Transverse colon (tissue), 4 donors: ENCODE results near the gene PHETA1. TPM values are rescaled to one million over a fixed set of nuclear protein-coding genes. Genes with fewer than 3 reads are reported as not detected.

Experiments
- DNase-seq: peaks from one replicate; pipeline ENCODE4 v3.0.0-alpha.2; 2019
- H3K27ac ChIP-seq, 4 donors: fragments of 200-600 bp; sonication (generic); 2 replicates each; pipeline ENCODE4 v1.5.1; 2016 to 2018; ENCODE audit warnings: inconsistent platforms in 4 of 4
- H3K27me3 ChIP-seq: fragments of 200-600 bp; sonication (generic); 2 replicates; pipeline ENCODE4 v1.5.1; 2017; ENCODE audit warnings: inconsistent platforms
- H3K36me3 ChIP-seq, 4 donors: fragments of 200-600 bp; sonication (generic); 2 replicates each; pipeline ENCODE4 v1.5.1; 2017 to 2019; ENCODE audit warnings: inconsistent platforms in 4 of 4
- H3K4me1 ChIP-seq, 4 donors: fragments of 200-600 bp; sonication (generic); 2 replicates each; pipeline ENCODE4 v1.5.1; 2017 to 2020; ENCODE audit warnings: inconsistent platforms in 4 of 4
- H3K4me3 ChIP-seq, 4 donors: fragments of 200-600 bp; sonication (generic); 1 replicate in 1 of 4; 2 replicates in 3 of 4; pipeline versions ENCODE4 v1.5.1 to v1.6.1; 2017 to 2019; ENCODE audit warnings: inconsistent platforms in 4 of 4
- H3K9me3 ChIP-seq, 2 donors: fragments of 200-600 bp; sonication (generic); 2 replicates each; pipeline ENCODE4 v1.5.1; 2017 to 2019; ENCODE audit warnings: inconsistent platforms in 2 of 2
- CTCF ChIP-seq, 5 experiments: fragments of 200-600 bp in 3 of 5; fragments of 450-650 bp in 2 of 5; sonication (generic) in 3 of 5; IDR thresholded peaks; 1 replicate in 2 of 5; 2 replicates in 3 of 5; pipeline ENCODE4 v1.5.1; 2016 to 2017; ENCODE audit warnings: antibody characterized with exemption in 5 of 5, inconsistent platforms in 3 of 5, mild to moderate bottlenecking in 2 of 5, moderate library complexity in 1 of 5
- EP300 ChIP-seq: sonication (generic); formaldehyde crosslinking; IDR thresholded peaks from one replicate; pipeline ENCODE4 v1.6.1; 2017; ENCODE audit warnings: antibody characterized with exemption, low read depth
- POLR2A ChIP-seq: fragments of 450-650 bp; IDR thresholded peaks from one replicate; pipeline ENCODE4 v1.6.1; 2016; ENCODE audit warnings: antibody characterized with exemption, mild to moderate bottlenecking, moderate library complexity
- POLR2AphosphoS5 ChIP-seq, 3 donors: sonication (generic); formaldehyde crosslinking; IDR thresholded peaks; one replicate each; pipeline ENCODE4 v1.6.1; 2016; ENCODE audit warnings: antibody characterized with exemption in 3 of 3
- WGBS, 2 donors: methylation state at CpG; one replicate each; pipeline ENCODE4 v1.1.5; 2018; ENCODE audit warnings: low coverage in 1 of 2; 5-methylcytosine and 5-hydroxymethylcytosine counted together
- in situ Hi-C, 4 donors: fragments of 200-750 bp; cut with MboI; loops; one replicate each; pipeline versions ENCODE4 v1.15.0 to v1.15.1; 2017; ENCODE audit warnings: low sequenced_read_pairs in 3 of 4, low pct_ligation_motif_present in 1 of 4, low pct_unique_long_range_greater_than_20kb in 1 of 4
- intact Hi-C: fragments of 100-400 bp; cut with DNase I; formaldehyde crosslinking; loops from one replicate; pipeline ENCODE4 v1.15.1; 2023; ENCODE audit warnings: low total_unique reads
- total RNA-seq, 4 donors: library from RNA; depleted of rRNA; stranded (reverse); fragments of >200 nt; gene quantifications; one replicate each; pipeline ENCODE4 v1.1.0, GENCODE V29; 2016

The PHETA1 gene
- total RNA-seq, 4 donors from 2014 or later: 22.4 to 34.8 (median 28.1) TPM

GRCh38 chr12:111316671-111317070, 52.2 kb downstream of the PHETA1 start:
- Histone ChIP-seq H3K9me3 (no peaks in the 10 kb centered on the region), H3K27me3 (peaks cover 5% of the 10 kb centered on the region), H3K36me3 (no peaks in the 10 kb centered on the region), H3K4me1 (peaks cover 0 to 3% (median 0%) of the 10 kb centered on the region in 4 donors), H3K4me3 (no peak overlapping the region), H3K27ac (no peak overlapping the region)
- intact Hi-C loops (no loop called here), in situ Hi-C loops (loop anchor here (10.0 to 25.0 kb wide), 4 partner anchors 279 to 379 kb away; partner anchors contain the start of gene CUX2 (in 2 of the 4))
- no peak for DNase-seq
- TF ChIP-seq CTCF (IDR thresholded peaks at IDR 0.05) (no peak), POLR2A (no peak), EP300 (no peak), POLR2AphosphoS5 (IDR thresholded peaks at IDR 0.05) (no peak)
- 75 to 80% methylated on average over 2 to 5 of the region's 5 CpGs for WGBS, 2 donors

GRCh38 chr12:111314953-111315539, 53.8 kb downstream of the PHETA1 start:
- peaks cover 0 to 3% (median 0%) of the 10 kb centered on the region in 4 donors for H3K4me1 ChIP-seq
- peaks cover 5% of the 10 kb centered on the region for H3K27me3 ChIP-seq
- 57 to 66% methylated on average over 5 to 7 of the region's 7 CpGs for WGBS, 2 donors
- H3K36me3 ChIP-seq: no peaks in the 10 kb centered on the region
- intact Hi-C loops: loop anchor here (5.0 kb wide), 1 partner anchor 378 kb away; no protein-coding TSS in a partner anchor
- no peak for DNase-seq
- peak overlapping the region in 1 of 4 donors; percentile 14 for H3K27ac ChIP-seq
- TF ChIP-seq CTCF (IDR thresholded peaks at IDR 0.05) (no peak), EP300 (no peak), POLR2AphosphoS5 (IDR thresholded peaks at IDR 0.05) (no peak), POLR2A (no peak)
- H3K9me3 ChIP-seq: no peaks in the 10 kb centered on the region
- H3K4me3 ChIP-seq: no peak overlapping the region
- in situ Hi-C loops: loop anchor here (10.0 to 25.0 kb wide), 4 partner anchors 278 to 378 kb away; partner anchors contain the start of gene CUX2 (in 2 of the 4)

- in situ Hi-C loops: loop anchor here (10.0 to 25.0 kb wide), 4 partner anchors 277 to 377 kb away; partner anchors contain the start of gene CUX2 (in 2 of the 4)
- WGBS, 2 donors: 1% methylated on average over 8 of the region's 8 CpGs; no CpG with 5 or more reads in 1 of the 2 donors
- Histone ChIP-seq H3K27ac (no peak overlapping the region), H3K9me3 (no peaks in the 10 kb centered on the region), H3K4me1 (peaks cover 0 to 3% (median 0%) of the 10 kb centered on the region in 4 donors), H3K4me3 (no peak overlapping the region), H3K36me3 (no peaks in the 10 kb centered on the region), H3K27me3 (peaks cover 5% of the 10 kb centered on the region)
- DNase-seq: peak; percentile 66
- peak; percentile 85 to 94 (median 88) for TF ChIP-seq CTCF (IDR thresholded peaks at IDR 0.05)
- TF ChIP-seq POLR2AphosphoS5 (IDR thresholded peaks at IDR 0.05): no peak
- no peak for TF ChIP-seq POLR2A
- no peak for TF ChIP-seq EP300
- intact Hi-C loops: loop anchor here (5.0 kb wide), 1 partner anchor 377 kb away; no protein-coding TSS in a partner anchor
Measured at GRCh38 chr12:111313833-111314259, 55.0 kb downstream of the PHETA1 start.

- TF ChIP-seq POLR2AphosphoS5 (IDR thresholded peaks at IDR 0.05) (no peak), POLR2A (no peak), CTCF (IDR thresholded peaks at IDR 0.05) (no peak), EP300 (no peak)
- in situ Hi-C loops: loop anchor here (10.0 to 25.0 kb wide), 4 partner anchors 275 to 375 kb away; partner anchors contain the start of gene CUX2 (in 2 of the 4)
- H3K4me3 ChIP-seq: no peak overlapping the region
- no peak for DNase-seq
- no peaks in the 10 kb centered on the region for H3K9me3 ChIP-seq
- H3K27ac ChIP-seq: no peak overlapping the region
- intact Hi-C loops: loop anchor here (5.0 kb wide), 1 partner anchor 375 kb away; no protein-coding TSS in a partner anchor
- H3K36me3 ChIP-seq: no peaks in the 10 kb centered on the region
- WGBS, 2 donors: 36 to 72% methylated on average over 2 to 5 of the region's 5 CpGs
- H3K27me3 ChIP-seq: peaks cover 5% of the 10 kb centered on the region
- H3K4me1 ChIP-seq: peaks cover 0 to 3% (median 0%) of the 10 kb centered on the region in 4 donors
Measured at GRCh38 chr12:111312708-111313107, 56.2 kb downstream of the PHETA1 start.
